ENCODE data around the gene NRG3.

NRG3 gene

GRCh38 chr10:82378146-82378545, 503.2 kb downstream of the NRG3 start:
- Histone ChIP-seq H3K4me2 (ENCODE audit: low read length) (no peak overlapping the region), H3K4me3 (ENCODE audit: low read length) (no peak overlapping the region), H3K36me3 (ENCODE audit: control insufficient read depth, low read length) (no peaks in the 10 kb centered on the region), H3K27ac (ENCODE audit: low read depth, low read length) (no peak overlapping the region), H3K27me3 (ENCODE audit: control insufficient read depth, low read length) (no peaks in the 10 kb centered on the region), H3K4me1 (ENCODE audit: control insufficient read depth, low read length) (no peaks in the 10 kb centered on the region), H3F3A (ENCODE audit: control insufficient read depth, insufficient read depth) (no peaks in the 10 kb centered on the region), H4K20me1 (ENCODE audit: control insufficient read depth, insufficient read depth, low read depth, low read length) (no peaks in the 10 kb centered on the region), H3K79me2 (ENCODE audit: control insufficient read depth, low read length) (no peaks in the 10 kb centered on the region), H3K9me3 (ENCODE audit: control insufficient read depth, insufficient read depth, low read length) (no peaks in the 10 kb centered on the region), H3K9me2 (replicated peaks; ENCODE audit: control insufficient read depth, low read length) (no peaks in the 10 kb centered on the region)
- TF ChIP-seq CTCF (IDR thresholded peaks at IDR 0.05; ENCODE audit: low read depth, low read length, poor library complexity, severe bottlenecking) (no peak), EZH2phosphoT487 (IDR thresholded peaks at IDR 0.05; ENCODE audit: borderline replicate concordance, low read length) (no peak)

GRCh38 chr10:82383350-82383749, 508.4 kb downstream of the NRG3 start:
- no peak overlapping the region for H3K4me3 ChIP-seq (ENCODE audit: low read length)
- no peaks in the 10 kb centered on the region for H3K79me2 ChIP-seq (ENCODE audit: control insufficient read depth, low read length)
- H3K27ac ChIP-seq (ENCODE audit: low read depth, low read length): no peak overlapping the region
- H3K4me2 ChIP-seq (ENCODE audit: low read length): no peak overlapping the region
- TF ChIP-seq EZH2phosphoT487 (IDR thresholded peaks at IDR 0.05; ENCODE audit: borderline replicate concordance, low read length) (no peak), CTCF (IDR thresholded peaks at IDR 0.05; ENCODE audit: low read depth, low read length, poor library complexity, severe bottlenecking) (no peak)
- H3K36me3 ChIP-seq (ENCODE audit: control insufficient read depth, low read length): no peaks in the 10 kb centered on the region
- H3K9me2 ChIP-seq (replicated peaks; ENCODE audit: control insufficient read depth, low read length): no peaks in the 10 kb centered on the region
- no peaks in the 10 kb centered on the region for H3K9me3 ChIP-seq (ENCODE audit: control insufficient read depth, insufficient read depth, low read length)
- H3K4me1 ChIP-seq (ENCODE audit: control insufficient read depth, low read length): no peaks in the 10 kb centered on the region
- no peaks in the 10 kb centered on the region for H3K27me3 ChIP-seq (ENCODE audit: control insufficient read depth, low read length)
- H3F3A ChIP-seq (ENCODE audit: control insufficient read depth, insufficient read depth): no peaks in the 10 kb centered on the region
- H4K20me1 ChIP-seq (ENCODE audit: control insufficient read depth, insufficient read depth, low read depth, low read length): no peaks in the 10 kb centered on the region

- no peaks in the 10 kb centered on the region for H3K79me2 ChIP-seq (ENCODE audit: control insufficient read depth, low read length)
- H3F3A ChIP-seq (ENCODE audit: control insufficient read depth, insufficient read depth): no peaks in the 10 kb centered on the region
- no peaks in the 10 kb centered on the region for H3K9me3 ChIP-seq (ENCODE audit: control insufficient read depth, insufficient read depth, low read length)
- no peaks in the 10 kb centered on the region for H3K36me3 ChIP-seq (ENCODE audit: control insufficient read depth, low read length)
- no peak overlapping the region for H3K4me3 ChIP-seq (ENCODE audit: low read length)
- H4K20me1 ChIP-seq (ENCODE audit: control insufficient read depth, insufficient read depth, low read depth, low read length): no peaks in the 10 kb centered on the region
- TF ChIP-seq CTCF (IDR thresholded peaks at IDR 0.05; ENCODE audit: low read depth, low read length, poor library complexity, severe bottlenecking): no peak
- no peak for TF ChIP-seq EZH2phosphoT487 (IDR thresholded peaks at IDR 0.05; ENCODE audit: borderline replicate concordance, low read length)
- no peaks in the 10 kb centered on the region for H3K9me2 ChIP-seq (replicated peaks; ENCODE audit: control insufficient read depth, low read length)
- H3K27ac ChIP-seq (ENCODE audit: low read depth, low read length): no peak overlapping the region
- H3K4me2 ChIP-seq (ENCODE audit: low read length): no peak overlapping the region
- no peaks in the 10 kb centered on the region for H3K27me3 ChIP-seq (ENCODE audit: control insufficient read depth, low read length)
- H3K4me1 ChIP-seq (ENCODE audit: control insufficient read depth, low read length): no peaks in the 10 kb centered on the region
Measured at GRCh38 chr10:82390866-82391658, 516.1 kb downstream of the NRG3 start.

Measured in DOHH2 (cell line).